Measurements from ENCODE around the gene NIPA2.

The NIPA2 gene

GRCh38 chr15:22831473-22831872, 7.0 kb upstream of the NIPA2 start:
- Histone ChIP-seq H3K9me3 (ENCODE audit: control insufficient read depth in 5 of 5, low read length in 5 of 5) (no peaks in the 10 kb centered on the region), H3K27ac (ENCODE audit: low read depth, low read length) (no peak overlapping the region), H3K4me1 (ENCODE audit: control insufficient read depth in 5 of 5, insufficient read depth in 5 of 5, low read length in 5 of 5) (no peaks in the 10 kb centered on the region), H3K27me3 (ENCODE audit: control insufficient read depth in 5 of 5, insufficient read depth in 4 of 5, low read length in 5 of 5) (no peaks in the 10 kb centered on the region), H3K9ac (ENCODE audit: low read length in 5 of 5) (no peak overlapping the region), H3K4me3 (ENCODE audit: low read depth in 1 of 5, low read length in 5 of 5) (no peak overlapping the region), H3K36me3 (ENCODE audit: control insufficient read depth in 5 of 5, insufficient read depth in 5 of 5, low read length in 5 of 5) (peaks cover 5 to 18% (median 9%) of the 10 kb centered on the region in 5 donors)

- Histone ChIP-seq H3K27ac (ENCODE audit: low read depth, low read length) (peak overlapping the region; percentile 98), H3K27me3 (ENCODE audit: control insufficient read depth in 5 of 5, insufficient read depth in 4 of 5, low read length in 5 of 5) (no peaks in the 10 kb centered on the region), H3K36me3 (ENCODE audit: control insufficient read depth in 5 of 5, insufficient read depth in 5 of 5, low read length in 5 of 5) (peaks cover 0 to 6% (median 2%) of the 10 kb centered on the region in 5 donors), H3K9me3 (ENCODE audit: control insufficient read depth in 5 of 5, low read length in 5 of 5) (no peaks in the 10 kb centered on the region), H3K9ac (ENCODE audit: low read length in 5 of 5) (peak overlapping the region; percentile 89 to 99 (median 96)), H3K4me1 (ENCODE audit: control insufficient read depth in 5 of 5, insufficient read depth in 5 of 5, low read length in 5 of 5) (peaks cover 2 to 18% (median 15%) of the 10 kb centered on the region in 5 donors), H3K4me3 (ENCODE audit: low read depth in 1 of 5, low read length in 5 of 5) (peak overlapping the region; percentile 86 to 96 (median 94))
These were observed 705 bp downstream of the NIPA2 start for GRCh38 chr15:22839046-22839695.

GRCh38 chr15:22844421-22845288, 6.2 kb downstream of the NIPA2 start:
- no peak overlapping the region for H3K4me3 ChIP-seq (ENCODE audit: low read depth in 1 of 5, low read length in 5 of 5)
- H3K9ac ChIP-seq (ENCODE audit: low read length in 5 of 5) = no peak overlapping the region
- H3K27me3 ChIP-seq (ENCODE audit: control insufficient read depth in 5 of 5, insufficient read depth in 4 of 5, low read length in 5 of 5) = no peaks in the 10 kb centered on the region
- H3K4me1 ChIP-seq (ENCODE audit: control insufficient read depth in 5 of 5, insufficient read depth in 5 of 5, low read length in 5 of 5) = peaks cover 0 to 14% (median 10%) of the 10 kb centered on the region in 5 donors
- no peak overlapping the region for H3K27ac ChIP-seq (ENCODE audit: low read depth, low read length)
- H3K36me3 ChIP-seq (ENCODE audit: control insufficient read depth in 5 of 5, insufficient read depth in 5 of 5, low read length in 5 of 5) = peaks cover 3 to 38% (median 22%) of the 10 kb centered on the region in 5 donors
- no peaks in the 10 kb centered on the region for H3K9me3 ChIP-seq (ENCODE audit: control insufficient read depth in 5 of 5, low read length in 5 of 5)

- H3K4me3 ChIP-seq (ENCODE audit: low read depth in 1 of 5, low read length in 5 of 5) = no peak overlapping the region
- H3K36me3 ChIP-seq (ENCODE audit: control insufficient read depth in 5 of 5, insufficient read depth in 5 of 5, low read length in 5 of 5) = peaks cover 3 to 38% (median 22%) of the 10 kb centered on the region in 5 donors
- H3K9me3 ChIP-seq (ENCODE audit: control insufficient read depth in 5 of 5, low read length in 5 of 5) = no peaks in the 10 kb centered on the region
- no peak overlapping the region for H3K9ac ChIP-seq (ENCODE audit: low read length in 5 of 5)
- no peaks in the 10 kb centered on the region for H3K27me3 ChIP-seq (ENCODE audit: control insufficient read depth in 5 of 5, insufficient read depth in 4 of 5, low read length in 5 of 5)
- no peak overlapping the region for H3K27ac ChIP-seq (ENCODE audit: low read depth, low read length)
- H3K4me1 ChIP-seq (ENCODE audit: control insufficient read depth in 5 of 5, insufficient read depth in 5 of 5, low read length in 5 of 5) = peaks cover 0 to 8% (median 6%) of the 10 kb centered on the region in 5 donors
These were observed 6.9 kb downstream of the NIPA2 start for GRCh38 chr15:22845289-22845900.

- Histone ChIP-seq H3K27me3 (ENCODE audit: control insufficient read depth in 5 of 5, insufficient read depth in 4 of 5, low read length in 5 of 5) (no peaks in the 10 kb centered on the region), H3K27ac (ENCODE audit: low read depth, low read length) (no peak overlapping the region), H3K36me3 (ENCODE audit: control insufficient read depth in 5 of 5, insufficient read depth in 5 of 5, low read length in 5 of 5) (peaks cover 3 to 44% (median 29%) of the 10 kb centered on the region in 5 donors), H3K4me1 (ENCODE audit: control insufficient read depth in 5 of 5, insufficient read depth in 5 of 5, low read length in 5 of 5) (peaks cover 0 to 3% (median 0%) of the 10 kb centered on the region in 5 donors), H3K9ac (ENCODE audit: low read length in 5 of 5) (no peak overlapping the region), H3K9me3 (ENCODE audit: control insufficient read depth in 5 of 5, low read length in 5 of 5) (no peaks in the 10 kb centered on the region), H3K4me3 (ENCODE audit: low read depth in 1 of 5, low read length in 5 of 5) (no peak overlapping the region)
These were observed 7.6 kb downstream of the NIPA2 start for GRCh38 chr15:22846073-22846472.

- Histone ChIP-seq H3K36me3 (ENCODE audit: control insufficient read depth in 5 of 5, insufficient read depth in 5 of 5, low read length in 5 of 5) (peaks cover 10 to 62% (median 40%) of the 10 kb centered on the region in 5 donors), H3K27ac (ENCODE audit: low read depth, low read length) (no peak overlapping the region), H3K9me3 (ENCODE audit: control insufficient read depth in 5 of 5, low read length in 5 of 5) (no peaks in the 10 kb centered on the region), H3K4me3 (ENCODE audit: low read depth in 1 of 5, low read length in 5 of 5) (no peak overlapping the region), H3K9ac (ENCODE audit: low read length in 5 of 5) (no peak overlapping the region), H3K4me1 (ENCODE audit: control insufficient read depth in 5 of 5, insufficient read depth in 5 of 5, low read length in 5 of 5) (no peaks in the 10 kb centered on the region), H3K27me3 (ENCODE audit: control insufficient read depth in 5 of 5, insufficient read depth in 4 of 5, low read length in 5 of 5) (no peaks in the 10 kb centered on the region)
These were observed 11.6 kb downstream of the NIPA2 start for GRCh38 chr15:22850055-22850454.

- no peak overlapping the region for H3K27ac ChIP-seq (ENCODE audit: low read depth, low read length)
- H3K9me3 ChIP-seq (ENCODE audit: control insufficient read depth in 5 of 5, low read length in 5 of 5) = no peaks in the 10 kb centered on the region
- H3K4me3 ChIP-seq (ENCODE audit: low read depth in 1 of 5, low read length in 5 of 5) = no peak overlapping the region
- peaks cover 0 to 5% (median 2%) of the 10 kb centered on the region in 5 donors for H3K4me1 ChIP-seq (ENCODE audit: control insufficient read depth in 5 of 5, insufficient read depth in 5 of 5, low read length in 5 of 5)
- peaks cover 12 to 57% (median 37%) of the 10 kb centered on the region in 5 donors for H3K36me3 ChIP-seq (ENCODE audit: control insufficient read depth in 5 of 5, insufficient read depth in 5 of 5, low read length in 5 of 5)
- no peaks in the 10 kb centered on the region for H3K27me3 ChIP-seq (ENCODE audit: control insufficient read depth in 5 of 5, insufficient read depth in 4 of 5, low read length in 5 of 5)
- H3K9ac ChIP-seq (ENCODE audit: low read length in 5 of 5) = no peak overlapping the region
These were observed 13.0 kb downstream of the NIPA2 start for GRCh38 chr15:22851513-22851912.

- Histone ChIP-seq H3K9ac (ENCODE audit: low read length in 5 of 5) (no peak overlapping the region), H3K27ac (ENCODE audit: low read depth, low read length) (peak overlapping the region; percentile 10), H3K36me3 (ENCODE audit: control insufficient read depth in 5 of 5, insufficient read depth in 5 of 5, low read length in 5 of 5) (peaks cover 12 to 55% (median 35%) of the 10 kb centered on the region in 5 donors), H3K27me3 (ENCODE audit: control insufficient read depth in 5 of 5, insufficient read depth in 4 of 5, low read length in 5 of 5) (no peaks in the 10 kb centered on the region), H3K4me3 (ENCODE audit: low read depth in 1 of 5, low read length in 5 of 5) (no peak overlapping the region), H3K4me1 (ENCODE audit: control insufficient read depth in 5 of 5, insufficient read depth in 5 of 5, low read length in 5 of 5) (peaks cover 0 to 7% (median 2%) of the 10 kb centered on the region in 5 donors), H3K9me3 (ENCODE audit: control insufficient read depth in 5 of 5, low read length in 5 of 5) (no peaks in the 10 kb centered on the region)
These were observed 17.3 kb downstream of the NIPA2 start for GRCh38 chr15:22855791-22856190.

- H3K27me3 ChIP-seq (ENCODE audit: control insufficient read depth in 5 of 5, insufficient read depth in 4 of 5, low read length in 5 of 5) = no peaks in the 10 kb centered on the region
- no peak overlapping the region for H3K9ac ChIP-seq (ENCODE audit: low read length in 5 of 5)
- no peak overlapping the region for H3K27ac ChIP-seq (ENCODE audit: low read depth, low read length)
- H3K4me3 ChIP-seq (ENCODE audit: low read depth in 1 of 5, low read length in 5 of 5) = no peak overlapping the region
- no peaks in the 10 kb centered on the region for H3K9me3 ChIP-seq (ENCODE audit: control insufficient read depth in 5 of 5, low read length in 5 of 5)
- H3K36me3 ChIP-seq (ENCODE audit: control insufficient read depth in 5 of 5, insufficient read depth in 5 of 5, low read length in 5 of 5) = peaks cover 11 to 59% (median 35%) of the 10 kb centered on the region in 5 donors
- peaks cover 0 to 7% (median 2%) of the 10 kb centered on the region in 5 donors for H3K4me1 ChIP-seq (ENCODE audit: control insufficient read depth in 5 of 5, insufficient read depth in 5 of 5, low read length in 5 of 5)
These were observed 18.2 kb downstream of the NIPA2 start for GRCh38 chr15:22856659-22857058.
